Stimulated activated CD4-positive, alpha-beta T cell treated with anti-CD3 and anti-CD28 coated beads, Interleukin-15, amount 100 ng/mL, for 24 hours (primary cell): ENCODE measurements around the gene EFHD1.
"Not testable (repeated sequence)": the region's sequence is repeated elsewhere in the genome, so short reads cannot be mapped to it uniquely, and the experiment has no call there.

Source experiments
- DNase-seq: peaks from one replicate; pipeline ENCODE4 v3.0.0-alpha.2; 2020

Gene EFHD1

DNA sequence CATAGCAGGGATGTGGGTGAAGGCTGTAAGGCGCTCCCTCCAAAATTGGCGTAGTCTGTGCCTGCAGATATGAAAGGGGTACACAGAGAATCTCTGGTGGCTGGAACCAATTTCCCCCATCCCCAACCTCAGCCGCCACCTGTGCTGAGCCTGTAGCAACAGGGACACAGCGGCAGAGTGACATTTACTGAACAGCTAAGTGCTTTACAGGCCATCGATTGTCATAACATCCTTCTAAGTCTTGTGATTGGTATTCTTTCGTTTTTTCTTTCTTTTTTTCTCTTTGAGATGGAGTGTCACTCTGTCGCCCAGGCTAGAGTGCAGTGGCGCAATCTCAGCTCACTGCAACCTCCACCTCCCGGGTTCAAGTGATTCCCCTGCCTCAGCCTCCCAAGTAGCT lies 12.2 kb upstream of the EFHD1 start:
- no peak for DNase-seq

DNA sequence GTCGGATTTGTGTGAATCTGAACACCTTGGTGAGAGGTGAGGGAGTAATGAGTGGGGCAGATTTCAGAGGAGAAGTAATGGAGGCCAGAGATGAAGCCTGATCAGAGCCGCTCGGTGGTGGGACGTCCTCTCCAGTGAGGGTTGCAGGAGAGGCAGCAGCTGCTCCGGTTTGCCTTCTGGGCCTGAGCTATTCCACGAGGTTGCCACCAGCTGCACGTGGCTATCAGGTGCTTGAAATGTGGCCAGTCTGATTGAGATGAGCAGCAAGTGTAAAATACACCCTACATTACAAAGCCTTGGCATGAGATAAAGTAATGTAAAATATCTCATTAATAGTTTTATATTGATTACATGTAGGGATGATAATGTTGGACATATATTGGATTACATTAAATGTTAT lies 10.8 kb upstream of the EFHD1 start:
- DNase-seq = no peak

DNA sequence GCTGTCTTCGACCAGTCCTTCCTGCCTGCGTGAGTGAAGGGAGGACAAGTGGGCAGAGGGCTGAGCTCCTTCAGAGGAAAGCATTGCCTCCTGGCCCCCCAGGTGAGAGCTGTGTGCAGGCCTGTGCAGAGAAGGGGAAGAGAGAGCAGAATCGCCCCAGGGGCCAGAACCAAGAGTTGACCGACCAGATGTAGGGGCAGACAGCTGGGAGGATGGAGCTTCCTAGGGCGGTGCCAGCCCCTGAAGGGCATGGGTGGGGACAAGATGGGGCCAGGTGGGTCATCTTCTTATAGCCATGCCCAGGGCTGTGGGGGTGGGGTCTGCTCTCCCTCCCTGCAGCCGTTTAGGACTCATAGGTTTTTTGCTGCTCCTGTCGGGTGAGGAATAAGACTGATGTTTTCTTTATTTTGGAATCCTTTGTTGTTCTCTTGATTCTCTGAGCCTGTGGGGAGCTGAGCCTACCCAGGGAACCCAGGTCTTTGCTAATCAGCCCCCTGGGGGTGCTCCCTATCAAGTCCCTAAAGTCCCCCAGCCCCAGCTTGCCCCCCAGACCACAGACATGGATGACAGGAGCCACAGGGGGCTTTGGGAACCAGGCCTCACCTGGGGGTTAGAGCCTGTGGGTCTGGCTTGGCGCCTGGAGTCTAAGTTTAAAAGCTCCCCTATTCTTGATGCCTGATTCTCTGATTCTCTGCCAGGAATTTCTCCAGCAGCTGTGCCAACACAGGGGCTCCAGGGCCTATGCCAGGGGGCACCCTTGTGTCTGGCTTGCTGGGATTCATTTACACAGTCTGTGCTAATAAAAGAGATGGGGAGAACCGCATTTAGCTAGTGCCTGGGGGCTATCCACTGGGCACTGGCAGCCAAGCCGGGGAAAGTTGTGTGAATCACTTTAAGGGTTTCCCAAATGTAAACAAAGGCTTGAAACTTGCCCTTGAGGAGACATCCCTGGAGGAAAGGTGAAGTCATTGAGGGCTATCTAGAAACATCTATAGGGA lies 9.3 kb upstream of the EFHD1 start:
- DNase-seq = no peak

DNA sequence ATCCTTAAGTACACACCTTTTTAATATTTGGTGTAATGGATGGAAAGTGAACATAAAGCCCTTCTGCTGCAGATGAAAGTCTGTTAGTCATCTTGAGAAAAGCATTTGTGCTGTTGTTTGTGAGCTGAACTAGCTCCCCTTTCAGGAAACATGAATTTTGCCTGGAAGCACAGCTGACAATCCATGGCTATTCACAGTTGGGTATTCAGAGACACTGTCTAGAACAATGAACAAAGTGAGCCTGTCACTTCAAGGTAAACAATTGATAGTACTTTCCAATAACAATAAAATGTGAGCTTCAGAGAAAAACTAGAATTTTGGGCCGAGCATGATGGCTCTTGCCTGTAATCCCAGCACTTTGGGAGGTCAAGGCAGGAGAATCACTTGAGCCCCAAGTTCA lies 6.8 kb upstream of the EFHD1 start:
- no peak for DNase-seq

DNA sequence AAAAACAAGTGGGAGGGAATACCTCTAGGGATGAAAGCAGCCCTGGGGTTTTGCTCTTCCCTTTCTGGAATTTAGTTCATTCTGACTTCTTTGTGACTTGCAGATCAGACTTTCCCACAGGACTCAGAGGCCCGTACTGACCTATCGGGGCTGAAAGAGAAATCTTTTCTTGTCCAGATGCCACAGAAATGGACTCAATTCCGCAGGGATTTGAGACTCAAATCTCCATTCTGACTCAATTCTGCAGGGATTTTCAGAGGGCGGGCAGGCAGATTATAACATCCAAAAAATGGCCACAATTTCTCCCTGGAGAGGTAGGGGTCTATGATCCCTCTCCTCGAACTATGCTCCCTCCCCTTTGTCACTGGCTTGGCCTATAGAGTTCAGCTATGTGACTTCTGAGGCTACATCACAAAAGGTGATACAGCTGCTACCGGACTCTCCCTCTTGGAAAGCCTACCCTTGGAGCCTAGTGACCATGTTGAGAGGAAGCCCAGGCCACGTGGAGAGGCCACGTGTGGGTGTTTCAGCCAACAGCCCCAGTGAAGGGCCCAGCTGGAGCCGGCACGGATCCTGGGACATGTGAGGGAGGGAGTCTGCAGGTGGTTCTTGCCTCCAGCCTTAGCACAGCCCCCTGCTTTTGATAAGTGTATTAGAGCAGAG lies 4.8 kb upstream of the EFHD1 start:
- no peak for DNase-seq

DNA sequence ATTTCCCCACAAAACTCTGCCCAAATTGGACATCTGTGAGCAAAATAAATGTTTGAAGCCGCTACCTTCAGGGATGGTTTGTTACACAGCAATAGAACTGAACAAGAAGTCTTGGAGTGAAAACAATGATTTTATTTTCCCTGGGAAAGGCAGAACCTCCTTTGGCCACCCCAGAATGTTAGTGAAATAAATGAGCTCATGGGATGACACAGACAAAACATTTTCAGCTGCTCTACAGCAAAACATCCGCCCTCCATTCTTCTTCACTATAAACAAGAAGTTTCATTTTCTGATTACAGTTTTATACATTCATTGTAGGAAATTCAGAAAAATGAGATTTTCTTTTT lies 4.3 kb upstream of the EFHD1 start:
- no peak for DNase-seq

DNA sequence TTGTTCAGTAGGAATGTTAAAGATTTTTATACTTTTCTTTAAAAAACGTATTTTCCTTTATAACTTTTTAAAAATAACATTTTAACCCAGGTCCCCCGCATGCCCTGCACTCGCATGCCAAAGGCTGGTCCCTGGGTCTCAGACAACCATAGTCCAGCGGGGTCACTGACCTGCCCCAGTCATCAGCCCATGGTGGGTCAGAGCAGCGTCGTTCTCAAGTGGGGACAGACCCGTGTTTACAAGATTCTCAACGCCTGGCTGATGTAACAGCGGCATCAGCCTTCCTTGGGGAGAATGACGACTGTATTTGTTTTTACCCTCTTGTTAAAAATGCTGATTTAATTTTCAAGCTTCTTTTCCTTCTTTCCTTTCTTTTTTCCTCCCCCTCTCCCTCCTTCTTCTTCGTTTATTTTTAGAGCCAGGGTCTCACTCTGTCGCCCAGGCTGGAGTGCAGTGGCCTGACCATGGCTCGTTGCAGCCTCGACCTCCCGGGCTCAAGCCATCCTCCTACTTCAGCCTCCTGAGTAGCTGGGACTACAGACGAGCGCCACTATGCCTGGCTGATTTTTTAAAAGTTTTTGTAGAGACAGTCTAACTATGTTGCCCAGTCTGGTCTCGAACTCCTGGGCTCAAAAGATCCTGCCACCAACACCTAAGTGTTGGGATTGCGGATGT lies 1.0 kb upstream of the EFHD1 start:
- no peak for DNase-seq

DNA sequence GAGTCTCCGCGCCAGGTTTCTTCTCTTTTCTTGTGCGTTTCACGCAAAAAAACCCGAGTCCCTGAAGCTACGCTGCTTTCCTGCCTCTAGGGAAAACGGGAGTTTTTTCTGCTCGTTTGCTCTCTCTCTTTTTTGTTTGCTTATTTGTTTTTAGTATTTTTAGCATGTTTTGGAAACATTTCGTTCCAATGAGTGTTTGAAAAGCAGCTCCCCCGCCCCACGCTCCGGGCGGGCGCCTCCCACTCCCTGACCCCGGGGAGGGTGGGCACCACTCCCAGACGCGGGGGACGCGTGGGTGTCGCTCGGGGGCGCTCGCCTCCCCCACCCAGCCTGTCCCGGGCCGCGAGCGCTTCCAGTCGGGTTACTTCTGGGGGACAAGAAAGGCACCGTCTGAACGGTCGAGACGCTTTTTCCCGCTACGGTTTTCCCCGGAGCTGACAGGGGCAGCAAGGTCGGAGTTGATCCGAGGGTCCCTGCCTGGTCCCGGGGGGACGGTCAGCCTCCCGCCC lies 446 bp upstream of the EFHD1 start:
- DNase-seq = no peak

DNA sequence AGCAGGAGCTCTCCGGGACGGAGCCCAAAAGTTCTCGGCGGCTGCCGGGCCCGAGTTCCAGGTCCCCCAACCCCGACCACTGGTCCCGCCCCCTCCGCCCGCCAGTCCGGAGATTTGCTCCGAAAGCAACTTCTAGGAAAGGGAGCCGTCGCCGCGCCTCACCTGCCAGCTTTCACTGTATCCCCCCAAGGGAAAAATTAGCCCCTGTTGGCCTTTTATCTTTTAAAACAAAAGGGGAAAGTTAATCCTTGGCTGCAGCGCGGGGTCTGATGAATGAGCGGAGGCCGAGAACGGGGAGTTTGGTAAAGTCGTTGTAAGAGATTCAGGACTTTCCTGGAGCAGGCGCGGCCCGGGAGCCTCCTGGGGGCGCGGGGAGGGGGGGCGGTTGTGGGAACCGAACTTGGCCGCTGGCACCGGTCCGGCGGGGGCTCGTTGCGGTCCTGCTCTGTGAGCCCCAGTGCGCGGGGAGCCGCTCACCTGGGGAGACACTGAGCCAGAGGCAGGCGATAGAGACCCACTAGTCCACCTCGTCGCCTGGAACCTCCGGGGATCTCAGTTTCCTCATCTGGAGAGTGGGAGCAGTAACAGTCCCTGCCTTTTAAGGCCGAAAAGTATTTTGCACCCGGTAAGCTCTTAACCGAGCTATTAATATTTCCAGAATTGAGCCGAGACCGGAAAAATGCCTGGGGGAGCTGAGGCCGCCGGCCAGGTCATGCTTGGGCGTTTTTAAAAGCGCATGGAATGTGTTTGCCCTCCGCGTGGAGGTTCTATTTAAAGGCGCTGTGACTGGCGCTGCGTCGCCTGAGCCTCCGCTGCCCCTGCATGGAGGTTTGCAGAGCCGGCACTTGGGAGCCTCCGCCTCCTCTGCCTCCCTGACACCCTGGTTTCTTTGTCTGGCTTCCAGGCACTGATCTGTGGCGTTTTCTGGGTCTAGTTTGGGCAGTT lies 1.1 kb downstream of the EFHD1 start:
- peak; percentile 7 for DNase-seq

DNA sequence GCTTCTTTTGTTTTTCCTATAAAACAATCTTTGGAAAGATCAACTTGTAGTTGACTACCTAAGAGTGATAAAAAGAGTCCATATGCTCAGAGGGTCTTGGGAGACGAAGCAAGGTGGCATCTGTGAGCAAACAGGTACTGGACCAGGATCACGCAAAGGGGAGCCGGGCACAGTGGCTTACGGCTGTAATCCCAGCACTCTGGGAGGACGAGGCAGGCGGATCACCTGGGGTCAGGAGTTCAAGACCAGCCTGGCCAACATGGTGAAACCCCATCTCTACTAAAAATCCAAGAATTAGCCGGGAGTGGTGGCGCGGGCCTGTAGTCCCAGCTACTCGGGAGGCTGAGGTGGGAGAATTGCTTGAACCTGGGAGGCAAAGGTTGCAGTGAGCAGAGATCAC lies 2.0 kb downstream of the EFHD1 start:
- DNase-seq = not testable (repeated sequence)

DNA sequence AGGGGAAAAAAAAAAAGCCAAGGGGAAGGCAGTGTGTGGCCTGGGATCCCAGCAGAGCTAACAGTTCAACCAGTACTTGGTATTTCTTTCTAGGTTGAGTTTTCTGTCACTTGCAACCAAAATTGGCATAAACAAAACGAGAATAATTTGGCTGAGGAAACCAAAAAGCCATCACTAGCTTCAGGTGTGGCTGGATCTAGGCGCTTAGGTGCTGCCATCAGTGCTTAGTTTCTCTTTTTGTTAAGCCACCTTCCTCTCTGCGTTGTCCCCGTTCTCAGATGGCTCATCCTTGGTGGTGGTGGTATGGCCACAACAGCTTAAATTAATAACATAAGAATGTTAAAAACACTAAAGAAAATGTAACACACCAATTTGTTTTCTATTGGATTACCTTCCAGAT lies 2.4 kb downstream of the EFHD1 start:
- no peak for DNase-seq

DNA sequence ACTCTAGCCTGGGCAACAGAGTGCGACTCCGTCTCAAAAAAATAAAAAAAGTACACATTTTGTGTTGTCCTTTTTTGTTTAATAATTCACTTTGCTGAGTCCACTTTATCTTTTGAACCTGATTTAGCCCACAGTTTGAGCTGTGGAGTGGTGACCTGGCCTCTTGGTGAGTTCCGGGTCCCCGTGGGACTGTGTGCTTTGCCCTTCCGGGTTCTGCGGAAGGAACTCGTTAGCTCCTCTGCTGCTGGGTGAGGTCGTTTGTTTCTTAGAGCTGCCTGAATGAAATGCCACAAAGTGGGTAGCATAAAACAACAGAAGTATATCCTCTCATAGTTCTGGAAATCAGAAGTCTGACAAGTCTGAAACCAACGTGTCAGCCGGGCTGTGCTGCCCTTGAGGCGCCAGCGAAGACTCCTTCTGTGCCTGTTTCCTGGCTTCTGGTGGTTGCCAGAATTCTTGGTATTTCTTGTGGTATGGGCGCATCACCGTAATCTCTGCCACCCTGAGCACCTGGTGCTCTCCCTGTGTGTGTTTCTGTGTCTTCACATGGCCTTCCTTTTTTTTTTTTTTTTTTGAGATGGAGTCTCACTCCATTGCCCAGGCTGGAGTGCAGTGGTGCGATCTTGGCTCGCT lies 3.5 kb downstream of the EFHD1 start:
- DNase-seq = no peak

DNA sequence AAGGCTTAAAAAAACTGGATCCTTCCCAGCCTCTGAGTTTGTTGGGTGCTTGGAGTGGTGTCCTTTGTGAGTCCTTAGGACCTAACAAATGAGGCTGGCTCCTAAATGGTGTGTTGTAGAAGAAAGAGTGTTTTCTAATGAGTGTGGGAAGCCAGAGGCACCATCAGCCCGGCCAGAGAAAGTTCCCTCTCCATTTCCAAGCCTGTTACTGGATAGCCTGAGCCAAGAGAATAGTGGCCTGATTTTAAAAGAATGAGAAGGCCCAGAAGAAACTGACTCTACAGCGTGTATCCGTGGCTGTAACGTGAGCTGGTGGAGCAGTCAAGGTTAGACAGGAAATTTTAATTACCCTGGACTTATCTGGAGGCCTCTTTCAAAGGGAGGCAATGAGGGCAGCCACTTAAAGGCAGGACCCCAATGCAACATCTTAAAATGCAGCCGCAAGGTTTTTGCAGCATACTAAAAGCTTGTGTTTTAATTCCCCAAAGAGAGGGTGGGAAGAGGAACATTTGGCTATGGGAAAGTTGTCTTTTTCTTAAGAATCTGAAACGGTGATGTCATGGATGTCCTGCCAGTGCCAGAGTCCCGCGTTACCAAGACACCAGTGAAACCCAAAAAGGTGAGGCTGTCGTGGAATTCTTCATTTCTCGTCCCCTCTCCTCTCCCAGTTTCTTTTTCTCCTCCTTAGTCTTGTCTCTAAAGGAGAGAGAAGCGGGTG lies 4.6 kb downstream of the EFHD1 start:
- DNase-seq = no peak

DNA sequence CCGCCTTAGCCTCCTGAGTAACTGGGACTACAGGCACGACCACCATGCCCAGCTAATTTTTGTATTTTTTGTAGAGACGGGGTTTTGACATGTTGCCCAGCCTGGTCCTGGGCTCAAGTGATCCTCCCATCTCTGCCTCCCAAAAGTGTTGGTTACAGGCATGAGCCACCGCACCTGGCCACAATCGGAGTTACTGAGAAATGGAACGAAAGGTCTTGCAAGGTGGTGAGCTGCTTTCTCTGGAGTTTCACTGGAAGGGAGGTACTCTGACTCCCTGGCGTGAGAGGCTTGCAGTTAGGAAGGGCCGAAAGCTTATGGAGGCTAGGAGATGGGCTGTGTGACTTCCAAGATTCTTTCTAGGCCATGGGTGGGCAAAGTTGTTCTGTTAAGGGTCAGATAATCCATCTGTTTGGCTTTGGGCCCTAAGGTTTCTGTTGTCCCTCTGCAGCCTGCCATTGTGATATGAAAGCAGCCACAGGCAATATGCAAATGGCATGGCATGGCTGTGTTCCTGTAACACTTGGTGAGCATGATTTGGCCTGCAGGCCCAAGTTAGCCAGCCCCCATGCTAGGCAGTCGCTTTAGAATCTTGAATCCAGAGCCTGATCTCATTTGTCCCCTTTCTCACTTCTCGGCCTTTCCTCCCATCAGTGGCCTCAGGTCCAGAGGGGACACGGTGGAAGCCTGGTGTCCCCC lies 7.9 kb downstream of the EFHD1 start:
- DNase-seq = no peak

DNA sequence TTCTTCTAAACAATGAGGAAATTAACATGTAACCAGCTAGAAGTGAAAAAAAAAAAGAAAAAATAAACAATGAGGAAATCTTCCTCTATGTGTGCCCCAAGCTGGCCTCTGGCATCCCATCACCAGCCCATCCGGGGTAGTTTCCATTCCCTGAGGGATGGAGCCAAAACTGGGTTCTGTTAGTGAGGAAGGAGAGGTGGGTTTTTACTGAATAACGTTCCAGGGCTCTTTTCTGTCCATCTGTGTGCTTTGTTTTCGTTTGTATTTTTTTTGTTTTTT lies 9.7 kb downstream of the EFHD1 start:
- no peak for DNase-seq

DNA sequence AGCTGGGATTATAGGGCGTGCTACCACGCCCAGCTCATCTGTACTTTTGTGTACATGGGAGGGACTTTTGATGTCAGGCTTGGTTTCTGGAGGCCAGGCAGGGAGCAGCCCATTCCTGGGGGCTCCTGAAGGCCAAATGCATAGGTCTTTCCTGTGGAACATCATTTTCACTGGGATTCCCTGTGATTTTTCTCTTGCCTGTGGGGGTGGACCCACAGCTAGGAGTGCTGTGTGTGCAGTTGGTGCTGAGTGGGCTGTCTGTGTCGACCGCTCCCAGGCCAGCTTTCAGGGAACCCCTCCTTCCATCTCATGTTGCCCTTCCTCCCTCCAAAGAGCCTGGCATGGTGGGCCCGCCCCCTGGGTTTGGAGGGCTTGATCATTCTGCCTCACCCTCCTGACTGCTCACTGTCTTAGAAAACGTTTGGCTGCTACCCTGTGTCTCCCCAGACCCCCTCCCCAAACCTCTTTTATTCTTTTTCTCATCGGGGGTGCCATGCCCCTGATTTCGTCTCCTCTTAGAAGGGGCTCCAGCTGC lies 10.5 kb downstream of the EFHD1 start:
- no peak for DNase-seq

DNA sequence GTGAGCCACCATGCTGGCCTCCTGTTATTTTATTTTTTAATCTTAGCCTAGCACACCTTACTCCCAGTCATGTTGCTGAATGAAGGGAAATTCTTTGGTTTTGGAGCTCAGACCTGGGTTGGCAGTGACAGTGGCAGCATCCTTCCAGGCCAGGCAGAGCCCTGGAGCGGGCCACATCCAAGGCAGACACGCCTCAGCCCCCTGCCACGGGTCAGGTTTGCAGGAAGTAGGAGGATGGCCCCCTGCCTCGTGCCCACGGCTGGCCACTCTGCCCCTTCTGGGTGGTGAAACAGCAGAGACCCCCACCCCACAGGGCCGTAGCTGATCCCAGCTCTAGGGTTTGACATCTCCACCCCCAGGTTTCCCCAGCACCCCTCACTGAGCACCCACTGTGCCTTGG lies 11.7 kb downstream of the EFHD1 start:
- DNase-seq = no peak

DNA sequence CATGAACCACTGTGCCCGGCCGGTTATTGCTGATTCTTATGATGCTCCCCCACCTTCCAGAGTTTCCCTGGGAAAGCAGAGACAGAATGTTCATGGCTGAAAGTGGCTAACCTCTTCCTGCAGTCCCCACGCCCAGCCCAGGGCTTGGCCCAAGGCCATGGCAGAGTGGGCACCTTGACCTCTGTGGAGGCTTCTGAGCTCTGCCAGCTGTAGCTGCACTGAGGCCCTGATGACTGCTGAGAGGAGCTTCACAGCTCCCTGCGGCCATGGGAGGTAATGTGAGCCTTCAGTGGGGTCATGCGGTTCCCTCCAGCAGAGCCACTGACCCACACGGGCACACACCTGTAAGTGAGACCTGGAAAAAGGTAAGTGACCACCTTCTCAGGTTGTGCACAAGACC lies 13.3 kb downstream of the EFHD1 start:
- no peak for DNase-seq

DNA sequence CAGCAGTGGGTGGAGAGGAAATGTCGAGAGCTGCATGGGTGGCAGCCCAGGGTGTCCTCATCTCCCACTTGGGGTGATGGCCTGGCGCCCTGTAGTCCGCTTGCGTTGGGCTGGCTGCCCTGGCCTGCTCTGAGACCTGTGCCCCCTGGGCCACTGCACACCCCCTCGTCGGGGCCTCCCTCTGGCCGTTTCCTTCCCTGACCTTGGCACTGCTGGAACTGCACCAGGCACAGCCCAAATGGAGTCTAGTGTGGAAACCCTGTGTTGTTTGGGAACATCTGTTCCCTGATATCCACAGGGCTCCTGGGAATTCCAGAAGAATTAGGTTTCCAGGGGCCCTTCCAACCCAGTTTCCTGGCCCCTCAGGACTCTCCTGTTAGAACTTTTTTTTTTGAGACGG lies 13.9 kb downstream of the EFHD1 start:
- no peak for DNase-seq

DNA sequence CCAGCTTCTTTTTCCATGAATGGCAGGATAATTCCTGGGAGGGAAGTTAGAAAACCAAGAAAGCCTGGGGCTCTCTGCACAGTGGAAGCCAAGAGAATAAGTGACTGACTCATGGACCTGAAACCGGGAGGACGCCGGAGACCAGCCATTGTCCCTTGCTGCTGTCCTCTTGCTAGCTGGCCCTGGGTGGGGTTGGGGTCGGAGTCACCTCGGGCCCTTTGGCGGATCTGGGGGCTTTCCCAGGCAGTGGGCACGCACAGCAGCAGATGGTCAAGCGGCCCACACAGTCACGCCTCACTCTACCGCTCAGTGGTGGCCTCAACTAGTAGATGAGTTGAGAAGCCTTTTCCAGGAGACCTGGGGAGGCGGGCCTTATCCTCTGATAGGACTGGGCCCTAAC lies 15.6 kb downstream of the EFHD1 start:
- no peak for DNase-seq

DNA sequence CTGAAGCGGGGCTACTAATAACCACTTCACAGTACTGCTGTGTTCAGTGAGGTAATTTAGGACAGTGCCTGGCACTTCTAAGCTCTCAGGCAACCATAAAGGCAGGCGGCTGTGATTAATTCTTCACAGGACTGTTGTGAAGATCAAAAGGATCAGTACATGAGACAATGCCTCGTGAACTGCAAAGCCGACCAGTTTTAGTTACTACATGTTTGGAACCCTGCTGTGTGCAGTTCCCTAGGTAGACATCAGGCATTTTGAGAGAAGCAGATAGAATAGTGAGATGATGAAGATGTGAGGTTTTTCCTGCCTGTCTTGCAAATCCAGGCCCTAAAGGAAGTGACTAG lies 19.1 kb downstream of the EFHD1 start:
- no peak for DNase-seq
